ENCODE data around the gene FOXP2.

- TF ChIP-seq CEBPB (IDR thresholded peaks at IDR 0.05; ENCODE audit: low read depth, low read length) (no peak), SMC3 (IDR thresholded peaks at IDR 0.05; ENCODE audit: low read depth, low read length) (no peak), MAZ (IDR thresholded peaks at IDR 0.05; ENCODE audit: borderline replicate concordance, low read depth, low read length) (no peak), NFE2L2 (IDR thresholded peaks at IDR 0.05; ENCODE audit: low read depth, low read length) (no peak), POLR2A (IDR thresholded peaks at IDR 0.05; ENCODE audit: low read depth, low read length) (no peak)
- TF ChIP-seq, protein P1, sequence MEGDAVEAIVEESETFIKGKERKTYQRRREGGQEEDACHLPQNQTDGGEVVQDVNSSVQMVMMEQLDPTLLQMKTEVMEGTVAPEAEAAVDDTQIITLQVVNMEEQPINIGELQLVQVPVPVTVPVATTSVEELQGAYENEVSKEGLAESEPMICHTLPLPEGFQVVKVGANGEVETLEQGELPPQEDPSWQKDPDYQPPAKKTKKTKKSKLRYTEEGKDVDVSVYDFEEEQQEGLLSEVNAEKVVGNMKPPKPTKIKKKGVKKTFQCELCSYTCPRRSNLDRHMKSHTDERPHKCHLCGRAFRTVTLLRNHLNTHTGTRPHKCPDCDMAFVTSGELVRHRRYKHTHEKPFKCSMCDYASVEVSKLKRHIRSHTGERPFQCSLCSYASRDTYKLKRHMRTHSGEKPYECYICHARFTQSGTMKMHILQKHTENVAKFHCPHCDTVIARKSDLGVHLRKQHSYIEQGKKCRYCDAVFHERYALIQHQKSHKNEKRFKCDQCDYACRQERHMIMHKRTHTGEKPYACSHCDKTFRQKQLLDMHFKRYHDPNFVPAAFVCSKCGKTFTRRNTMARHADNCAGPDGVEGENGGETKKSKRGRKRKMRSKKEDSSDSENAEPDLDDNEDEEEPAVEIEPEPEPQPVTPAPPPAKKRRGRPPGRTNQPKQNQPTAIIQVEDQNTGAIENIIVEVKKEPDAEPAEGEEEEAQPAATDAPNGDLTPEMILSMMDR (conservative IDR thresholded peaks at IDR 0.05; ENCODE audit: low read depth, low read length): no peak
Observed at GRCh38 chr7:114487174-114487573, 72.6 kb downstream of the FOXP2 start.

Data from IMR-90 (cell line).